Thyroid gland (tissue), 4 donors: ENCODE measurements around the gene GPR89A. TPM values are rescaled to one million over a fixed set of nuclear protein-coding genes. Genes with fewer than 3 reads are reported as not detected.

Experiments
- DNase-seq, 2 donors: peaks; one replicate each; pipeline ENCODE4 v3.0.0-alpha.2; 2019
- H3K27ac ChIP-seq, 3 donors: fragments of 200-600 bp; sonication (generic); 1 replicate in 2 of 3; 2 replicates in 1 of 3; pipeline ENCODE4 v1.5.1; 2016 to 2019; ENCODE audit warnings: mild to moderate bottlenecking in 1 of 3, moderate library complexity in 1 of 3
- H3K27me3 ChIP-seq: fragments of 200-600 bp; sonication (generic); one replicate; pipeline ENCODE4 v1.5.1; 2019
- H3K36me3 ChIP-seq, 2 donors: fragments of 200-600 bp; sonication (generic); one replicate each; pipeline ENCODE4 v1.5.1; 2016 to 2019
- H3K4me1 ChIP-seq, 2 donors: fragments of 200-600 bp; sonication (generic); one replicate each; pipeline ENCODE4 v1.5.1; 2017 to 2019
- H3K4me3 ChIP-seq, 3 donors: fragments of 200-600 bp; sonication (generic); replicated peaks in 1 of 3; 1 replicate in 2 of 3; 2 replicates in 1 of 3; pipeline ENCODE4 v1.5.1; 2016; ENCODE audit warnings: mild to moderate bottlenecking in 1 of 3
- H3K9me3 ChIP-seq: fragments of 200-600 bp; sonication (generic); one replicate; pipeline ENCODE4 v1.5.1; 2017
- POLR2A ChIP-seq, 2 donors: fragments of 450-650 bp; IDR thresholded peaks; one replicate each; pipeline ENCODE4 v1.6.1; 2017; ENCODE audit warnings: antibody characterized with exemption in 2 of 2, mild to moderate bottlenecking in 2 of 2, moderate library complexity in 1 of 2
- WGBS, 2 donors: methylation state at CpG; one replicate each; pipeline ENCODE4 v1.1.5; 2017; 5-methylcytosine and 5-hydroxymethylcytosine counted together
- intact Hi-C: fragments of 100-400 bp; cut with DNase I; formaldehyde crosslinking; loops from one replicate; pipeline ENCODE4 v1.15.1; 2023
- total RNA-seq, 4 donors: library from RNA; depleted of rRNA; stranded (reverse); fragments of >200 nt; gene quantifications; one replicate each; pipeline ENCODE4 v1.2.3, GENCODE V29; 2016
- TF ChIP-seq, protein P1 (sequence below), 6 experiments: fragments of 200-600 bp in 3 of 6; fragments of 450-650 bp in 3 of 6; sonication (generic) in 3 of 6; IDR thresholded peaks; one replicate each; pipeline ENCODE4 v1.5.1; 2016 to 2019; ENCODE audit warnings: antibody characterized with exemption in 6 of 6, mild to moderate bottlenecking in 2 of 6, inconsistent platforms in 1 of 6, moderate library complexity in 1 of 6

GPR89A gene
- total RNA-seq, 4 donors from 2014 or later = 23.1 to 41.8 (median 32.7) TPM

DNA sequence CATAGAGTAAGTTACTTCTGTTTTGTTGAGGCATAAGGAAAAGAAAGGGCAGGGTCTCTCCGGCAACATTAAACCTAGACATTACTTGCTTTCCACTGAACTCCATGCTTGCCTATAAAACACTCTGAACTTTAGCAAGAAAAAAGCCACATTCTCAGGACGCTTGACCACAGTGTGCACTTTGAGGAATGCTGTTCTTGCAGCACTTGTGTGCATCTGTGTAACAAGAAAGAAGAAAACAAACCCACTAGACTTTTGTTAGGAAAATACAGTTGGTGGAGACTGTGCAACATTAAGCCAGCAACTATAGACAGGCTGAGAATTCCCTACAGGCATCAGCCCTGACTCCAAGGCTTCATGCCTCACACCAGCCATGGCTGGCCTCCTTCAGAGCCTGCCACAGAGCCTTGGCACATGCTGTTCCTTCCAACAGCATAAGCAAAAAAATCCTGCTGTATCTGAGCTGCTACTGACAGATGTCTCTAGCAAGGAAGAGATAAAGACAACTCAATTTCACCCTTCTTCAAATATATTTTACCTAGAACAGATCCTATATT, 93.6 kb downstream of the GPR89A start:
- Histone ChIP-seq H3K27ac (no peak overlapping the region), H3K4me1 (no peaks in the 10 kb centered on the region), H3K9me3 (no peaks in the 10 kb centered on the region), H3K27me3 (no peaks in the 10 kb centered on the region), H3K4me3 (no peak overlapping the region), H3K36me3 (no peaks in the 10 kb centered on the region)
- DNase-seq = no peak
- 63 to 69% methylated on average over 2 of the region's 2 CpGs for WGBS, 2 donors
- intact Hi-C loops = no loop called here
- TF ChIP-seq, protein P1, sequence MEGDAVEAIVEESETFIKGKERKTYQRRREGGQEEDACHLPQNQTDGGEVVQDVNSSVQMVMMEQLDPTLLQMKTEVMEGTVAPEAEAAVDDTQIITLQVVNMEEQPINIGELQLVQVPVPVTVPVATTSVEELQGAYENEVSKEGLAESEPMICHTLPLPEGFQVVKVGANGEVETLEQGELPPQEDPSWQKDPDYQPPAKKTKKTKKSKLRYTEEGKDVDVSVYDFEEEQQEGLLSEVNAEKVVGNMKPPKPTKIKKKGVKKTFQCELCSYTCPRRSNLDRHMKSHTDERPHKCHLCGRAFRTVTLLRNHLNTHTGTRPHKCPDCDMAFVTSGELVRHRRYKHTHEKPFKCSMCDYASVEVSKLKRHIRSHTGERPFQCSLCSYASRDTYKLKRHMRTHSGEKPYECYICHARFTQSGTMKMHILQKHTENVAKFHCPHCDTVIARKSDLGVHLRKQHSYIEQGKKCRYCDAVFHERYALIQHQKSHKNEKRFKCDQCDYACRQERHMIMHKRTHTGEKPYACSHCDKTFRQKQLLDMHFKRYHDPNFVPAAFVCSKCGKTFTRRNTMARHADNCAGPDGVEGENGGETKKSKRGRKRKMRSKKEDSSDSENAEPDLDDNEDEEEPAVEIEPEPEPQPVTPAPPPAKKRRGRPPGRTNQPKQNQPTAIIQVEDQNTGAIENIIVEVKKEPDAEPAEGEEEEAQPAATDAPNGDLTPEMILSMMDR (IDR thresholded peaks at IDR 0.05) = no peak
- no peak for TF ChIP-seq POLR2A (IDR thresholded peaks at IDR 0.05)

DNA sequence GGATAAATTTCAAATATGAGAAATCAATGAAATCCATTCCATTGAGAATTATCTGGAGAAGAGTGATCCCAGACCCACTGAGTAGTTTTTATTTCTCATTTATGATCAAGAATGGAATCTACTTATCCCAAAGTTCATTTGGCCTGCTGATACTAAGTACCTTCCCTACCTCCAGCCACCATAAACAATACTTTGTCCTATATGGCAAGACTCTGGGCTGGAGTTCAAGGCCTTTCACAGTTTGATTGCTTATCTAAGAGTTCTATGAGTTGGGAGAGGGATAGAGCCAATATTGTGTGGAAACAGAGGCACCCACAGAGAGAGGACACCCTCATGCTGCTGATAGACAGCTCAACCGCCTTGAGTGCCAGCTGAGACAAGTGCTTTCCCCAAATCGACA, 94.3 kb downstream of the GPR89A start:
- Histone ChIP-seq H3K27ac (no peak overlapping the region), H3K9me3 (no peaks in the 10 kb centered on the region), H3K4me1 (no peaks in the 10 kb centered on the region), H3K36me3 (no peaks in the 10 kb centered on the region), H3K4me3 (no peak overlapping the region), H3K27me3 (no peaks in the 10 kb centered on the region)
- intact Hi-C loops = no loop called here
- TF ChIP-seq POLR2A (IDR thresholded peaks at IDR 0.05) = no peak
- DNase-seq = no peak
- 73 to 89% methylated on average over 2 of the region's 2 CpGs for WGBS, 2 donors

DNA sequence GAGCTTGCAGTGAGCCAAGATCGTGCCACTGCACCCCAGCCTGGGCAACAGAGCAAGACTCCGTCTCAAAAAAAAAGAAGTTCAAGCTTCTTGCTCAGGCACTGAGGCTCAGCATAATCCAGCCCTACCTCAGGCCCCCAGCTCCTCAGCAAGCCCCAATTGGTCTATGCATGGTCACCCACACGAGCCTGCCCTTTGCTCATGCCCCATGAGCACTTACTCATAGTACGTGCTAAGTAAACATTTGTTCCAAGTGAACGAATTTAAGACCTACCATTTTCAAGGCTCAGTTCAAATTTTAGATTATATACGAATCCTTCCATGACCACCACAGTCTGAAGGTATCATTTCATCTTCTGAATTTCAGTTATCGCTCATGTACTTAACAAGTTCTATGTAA, 95.0 kb downstream of the GPR89A start:
- Histone ChIP-seq H3K27me3 (no peaks in the 10 kb centered on the region), H3K9me3 (no peaks in the 10 kb centered on the region), H3K36me3 (no peaks in the 10 kb centered on the region), H3K27ac (no peak overlapping the region), H3K4me3 (no peak overlapping the region), H3K4me1 (no peaks in the 10 kb centered on the region)
- intact Hi-C loops = no loop called here
- TF ChIP-seq, protein P1 (IDR thresholded peaks at IDR 0.05) = no peak
- TF ChIP-seq POLR2A (IDR thresholded peaks at IDR 0.05) = no peak
- DNase-seq = peak; percentile 12 to 22
- 44 to 57% methylated on average over 7 of the region's 7 CpGs for WGBS, 2 donors

DNA sequence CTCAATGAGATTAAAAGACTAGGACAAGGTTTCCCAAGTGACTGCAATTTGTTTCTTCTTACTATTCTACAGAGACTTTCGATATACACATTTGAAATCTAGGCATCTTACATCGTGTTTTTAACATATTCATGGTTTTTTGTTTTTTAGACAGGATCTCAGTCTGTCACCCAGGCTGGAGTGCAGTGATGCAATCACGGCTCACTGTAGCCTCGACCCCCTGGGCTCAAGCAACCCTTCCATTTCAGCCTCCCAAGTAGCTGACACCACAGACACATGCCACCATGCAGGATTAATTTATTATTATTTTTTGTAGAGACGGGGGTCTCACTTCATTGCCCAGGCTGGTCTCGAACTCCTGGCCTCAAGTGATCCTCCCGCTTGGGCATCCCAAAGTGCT, 97.8 kb downstream of the GPR89A start:
- H3K4me3 ChIP-seq = no peak overlapping the region
- H3K27ac ChIP-seq = no peak overlapping the region
- no peaks in the 10 kb centered on the region for H3K27me3 ChIP-seq
- intact Hi-C loops = no loop called here
- DNase-seq = no peak
- WGBS, 2 donors = 93% methylated on average over 7 of the region's 7 CpGs
- H3K4me1 ChIP-seq = peaks cover 0 to under 1% of the 10 kb centered on the region in 2 donors
- H3K9me3 ChIP-seq = no peaks in the 10 kb centered on the region
- no peaks in the 10 kb centered on the region for H3K36me3 ChIP-seq
- no peak for TF ChIP-seq POLR2A (IDR thresholded peaks at IDR 0.05)
- TF ChIP-seq, protein P1 (IDR thresholded peaks at IDR 0.05) = no peak

DNA sequence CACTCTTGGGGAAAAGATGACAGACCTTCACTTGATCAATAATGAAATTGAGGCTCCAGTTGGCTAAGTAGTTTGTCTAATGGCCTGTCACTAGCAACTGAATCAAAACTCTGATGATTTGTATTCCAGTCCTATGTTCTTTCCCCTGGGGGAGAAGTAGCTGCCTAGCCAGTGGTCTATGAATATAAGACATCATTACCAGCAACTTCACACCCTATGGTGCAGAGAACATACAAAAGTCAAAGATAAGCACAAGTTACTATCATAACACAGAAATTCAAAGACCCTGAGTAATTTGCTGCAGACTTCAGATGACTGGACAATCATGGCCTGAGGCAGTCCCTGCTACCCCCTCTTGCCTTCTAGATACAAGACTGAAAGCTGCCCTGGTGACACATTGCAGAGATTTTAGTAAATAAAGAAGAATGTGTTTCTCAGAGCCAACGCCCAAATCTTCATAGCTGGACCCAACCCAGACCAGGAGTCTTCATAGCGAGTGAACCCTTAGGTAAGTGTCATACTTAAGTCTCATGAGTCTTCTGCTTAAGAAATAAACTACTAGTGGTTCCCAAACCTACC, 98.4 kb downstream of the GPR89A start:
- Histone ChIP-seq H3K27me3 (no peaks in the 10 kb centered on the region), H3K36me3 (no peaks in the 10 kb centered on the region), H3K4me1 (peaks cover 0 to 6% of the 10 kb centered on the region in 2 donors), H3K4me3 (no peak overlapping the region), H3K9me3 (no peaks in the 10 kb centered on the region), H3K27ac (no peak overlapping the region)
- WGBS, 2 donors = 90 to 94% methylated on average over 2 of the region's 2 CpGs
- DNase-seq = no peak
- no peak for TF ChIP-seq POLR2A (IDR thresholded peaks at IDR 0.05)
- TF ChIP-seq, protein P1 (IDR thresholded peaks at IDR 0.05) = no peak
- intact Hi-C loops = no loop called here
